Keratinocyte (primary cell): ENCODE results near the gene TEKT5. TPM values are rescaled to one million over a fixed set of nuclear protein-coding genes. Genes with fewer than 3 reads are reported as not detected.

ENCODE experiments used
- DNase-seq: peaks from one replicate; pipeline ENCODE4 v3.0.0-alpha.2; 2011; ENCODE audit warnings: low read depth, missing footprints, low spot score
- FAIRE-seq: peaks from 2 replicates; lab custom pipeline; 2011; peaks lifted over from hg19 to GRCh38; lab: Jason Lieb, UNC
- H2AFZ ChIP-seq: 2 replicates; pipeline ENCODE4 v1.6.0; 2012; ENCODE audit warnings: low read length, control low read depth, inconsistent platforms; ENCODE audit not compliant: control insufficient read depth
- H3K27ac ChIP-seq: 2 replicates; pipeline ENCODE4 v1.5.1; 2011; ENCODE audit warnings: low read length; ENCODE audit not compliant: control insufficient read depth, insufficient read depth
- H3K27me3 ChIP-seq: 3 replicates; pipeline ENCODE4 v1.6.0; 2011; ENCODE audit warnings: low read length; ENCODE audit not compliant: control insufficient read depth, insufficient read depth; ENCODE audit errors: extremely low read depth
- H3K36me3 ChIP-seq, 2 experiments: 2 replicates in 1 of 2; 3 replicates in 1 of 2; pipeline ENCODE4 v1.5.1; 2011; ENCODE audit warnings: low read length in 2 of 2, mild to moderate bottlenecking in 1 of 2; ENCODE audit not compliant: control insufficient read depth in 2 of 2, insufficient read depth in 2 of 2; ENCODE audit errors: extremely low read depth in 1 of 2
- H3K4me1 ChIP-seq: 3 replicates; pipeline ENCODE4 v1.5.1; 2011; ENCODE audit warnings: low read length; ENCODE audit not compliant: control insufficient read depth, insufficient read depth; ENCODE audit errors: extremely low read depth
- H3K4me2 ChIP-seq: 3 replicates; pipeline ENCODE4 v1.6.0; 2011; ENCODE audit warnings: low read depth, low read length; ENCODE audit not compliant: control insufficient read depth, insufficient read depth; ENCODE audit errors: extremely low read depth
- H3K4me3 ChIP-seq, 3 experiments: fragments of 200-600 bp in 1 of 3; sonication (generic) in 1 of 3; 2 replicates in 2 of 3; 3 replicates in 1 of 3; pipeline ENCODE4 v1.5.1; 2011 to 2016; ENCODE audit warnings: low read length in 3 of 3, mild to moderate bottlenecking in 3 of 3, control low read depth in 2 of 3, inconsistent platforms in 1 of 3, low read depth in 1 of 3, mixed read lengths in 1 of 3, mixed run types in 1 of 3, moderate library complexity in 1 of 3; ENCODE audit not compliant: control insufficient read depth in 2 of 3, insufficient read depth in 2 of 3; ENCODE audit errors: extremely low read depth in 1 of 3
- H3K79me2 ChIP-seq: 2 replicates; pipeline ENCODE4 v1.6.0; 2012; ENCODE audit warnings: low read length; ENCODE audit not compliant: control insufficient read depth, insufficient read depth
- H3K9ac ChIP-seq: 3 replicates; pipeline ENCODE4 v1.6.0; 2011; ENCODE audit warnings: low read length; ENCODE audit not compliant: control insufficient read depth, insufficient read depth; ENCODE audit errors: extremely low read depth
- H3K9me1 ChIP-seq: 3 replicates; pipeline ENCODE4 v1.6.0; 2011; ENCODE audit warnings: low read length; ENCODE audit not compliant: control insufficient read depth, insufficient read depth; ENCODE audit errors: extremely low read depth
- H3K9me3 ChIP-seq: 2 replicates; pipeline ENCODE4 v1.5.1; 2012; ENCODE audit warnings: low read depth, low read length; ENCODE audit not compliant: control insufficient read depth
- H4K20me1 ChIP-seq: 3 replicates; pipeline ENCODE4 v1.6.0; 2011; ENCODE audit warnings: low read length; ENCODE audit not compliant: control insufficient read depth, insufficient read depth; ENCODE audit errors: extremely low read depth
- CTCF ChIP-seq, 3 experiments: IDR thresholded peaks in 1 of 3; conservative IDR thresholded peaks in 1 of 3; optimal IDR thresholded peaks in 1 of 3; 2 replicates in 2 of 3; 3 replicates in 1 of 3; pipeline versions ENCODE3 to v1.5.1; 2011; ENCODE audit warnings: low read length in 3 of 3, mild to moderate bottlenecking in 3 of 3, moderate library complexity in 2 of 3, control low read depth in 1 of 3, inconsistent platforms in 1 of 3; ENCODE audit not compliant: insufficient read depth in 2 of 3; ENCODE audit errors: extremely low read depth in 1 of 3
- EZH2 ChIP-seq: IDR thresholded peaks from one replicate; pipeline ENCODE4 v1.6.1; 2012; ENCODE audit warnings: inconsistent platforms, mild to moderate bottlenecking, low read length, moderate library complexity
- dilution Hi-C: fragments of 300-500 bp; cut with MboI; formaldehyde crosslinking; loops from one replicate; pipeline ENCODE4 v1.7.0; 2020; ENCODE audit warnings: low sequenced_read_pairs; ENCODE audit not compliant: extremely low pct_ligation_motif_present
- polyA plus RNA-seq, 5 experiments: library from polyadenylated mRNA; depleted of rRNA in 3 of 5; stranded (reverse) in 3 of 5; stranded (forward) in 1 of 5; unstranded in 1 of 5; fragments of >200 nt; gene quantifications; 1 replicate in 1 of 5; 2 replicates in 3 of 5; 3 replicates in 1 of 5; pipeline versions ENCODE4 v1.2.1 to v1.2.3, GENCODE V29; 2011 to 2012; ENCODE audit warnings: missing spikeins in 2 of 5, low read depth in 1 of 5, low replicate concordance in 1 of 5

Gene TEKT5
- polyA plus RNA-seq, 1 donor (not counting 4 experiments of a cell fraction or from before 2014, with no cell fraction given): not detected

GRCh38 chr16:10617662-10618420 is 76.9 kb downstream of the TEKT5 start:
- FAIRE-seq (no peak), DNase-seq (no peak)
- dilution Hi-C loops: no loop called here

GRCh38 chr16:10616756-10617640 is 77.7 kb downstream of the TEKT5 start:
- Histone ChIP-seq H4K20me1 (no peaks in the 10 kb centered on the region), H2AFZ (peak overlapping the region; percentile 84), H3K27me3 (no peaks in the 10 kb centered on the region), H3K4me3 (peak overlapping the region in 2 of 3 experiments; percentile 38 to 43), H3K9me1 (no peaks in the 10 kb centered on the region), H3K36me3 (no peaks in the 10 kb centered on the region), H3K9ac (peak overlapping the region; percentile 50), H3K4me1 (peaks cover 38% of the 10 kb centered on the region), H3K27ac (peak overlapping the region; percentile 36), H3K79me2 (no peaks in the 10 kb centered on the region), H3K4me2 (peak overlapping the region; percentile 75), H3K9me3 (no peaks in the 10 kb centered on the region)
- dilution Hi-C loops: no loop called here
- DNase-seq: no peak
- FAIRE-seq: no peak
- TF ChIP-seq EZH2 (no peak), CTCF (optimal IDR thresholded peaks at IDR 0.05 in 1 of 3, IDR thresholded peaks at IDR 0.05 in 1 of 3, conservative IDR thresholded peaks at IDR 0.05 in 1 of 3; ENCODE audit: extremely low read depth in 1 of 3, insufficient read depth in 2 of 3, low read length in 3 of 3) (peak; percentile 10 to 33 (median 25))

More at GRCh38 chr16:10617662-10618420, 76.9 kb downstream of the TEKT5 start:
- Histone ChIP-seq H3K9me3 (no peaks in the 10 kb centered on the region), H3K27me3 (no peaks in the 10 kb centered on the region), H4K20me1 (no peaks in the 10 kb centered on the region), H3K4me3 (no peak overlapping the region), H3K9ac (no peak overlapping the region), H3K4me2 (peak overlapping the region; percentile 75), H3K79me2 (no peaks in the 10 kb centered on the region), H3K36me3 (no peaks in the 10 kb centered on the region), H2AFZ (no peak overlapping the region), H3K27ac (peak overlapping the region; percentile 24), H3K4me1 (peaks cover 38% of the 10 kb centered on the region), H3K9me1 (no peaks in the 10 kb centered on the region)
- TF ChIP-seq EZH2: no peak
- TF ChIP-seq CTCF (optimal IDR thresholded peaks at IDR 0.05 in 1 of 3, IDR thresholded peaks at IDR 0.05 in 1 of 3, conservative IDR thresholded peaks at IDR 0.05 in 1 of 3; ENCODE audit: extremely low read depth in 1 of 3, insufficient read depth in 2 of 3, low read length in 3 of 3): no peak
